Kidney (tissue), 14 donors: ENCODE data around the gene RNU6-9. TPM values are rescaled to one million over a fixed set of nuclear protein-coding genes. Genes with fewer than 3 reads are reported as not detected.

Experiments used
- DNase-seq, 5 donors: peaks; one replicate each; pipeline ENCODE4 v3.0.0-alpha.2; 2013 to 2020
- FAIRE-seq: peaks from 2 replicates; lab custom pipeline; 2012; peaks lifted over from hg19 to GRCh38; lab: Jason Lieb, UNC
- H3K27ac ChIP-seq, 2 donors: one replicate each; pipeline ENCODE4 v1.7.0; 2013; ENCODE audit warnings: low read depth in 2 of 2, low read length in 2 of 2, inconsistent platforms in 1 of 2
- H3K27me3 ChIP-seq: one replicate; pipeline ENCODE4 v1.7.1; 2013; ENCODE audit warnings: low read length, inconsistent platforms; ENCODE audit not compliant: control insufficient read depth, insufficient read depth
- H3K36me3 ChIP-seq, 3 donors: one replicate each; pipeline versions ENCODE4 v1.7.0 to v1.7.1; 2013; ENCODE audit warnings: low read length in 3 of 3, control low read depth in 1 of 3, inconsistent platforms in 1 of 3; ENCODE audit not compliant: insufficient read depth in 3 of 3, control insufficient read depth in 2 of 3
- H3K4me1 ChIP-seq, 3 donors: one replicate each; pipeline versions ENCODE4 v1.7.0 to v1.7.1; 2013; ENCODE audit warnings: low read length in 3 of 3, inconsistent platforms in 1 of 3, low read depth in 1 of 3; ENCODE audit not compliant: control insufficient read depth in 2 of 3, insufficient read depth in 2 of 3
- H3K4me3 ChIP-seq, 3 donors: one replicate each; pipeline versions ENCODE4 v1.7.0 to v1.8.1; 2013; ENCODE audit warnings: low read length in 3 of 3, control low read depth in 1 of 3, inconsistent platforms in 1 of 3
- H3K9ac ChIP-seq, 3 donors: one replicate each; pipeline versions ENCODE4 v1.7.0 to v1.7.1; 2013; ENCODE audit warnings: low read length in 3 of 3, control low read depth in 1 of 3, inconsistent platforms in 1 of 3
- H3K9me3 ChIP-seq, 3 donors: one replicate each; pipeline versions ENCODE4 v1.7.0 to v1.7.1; 2013; ENCODE audit warnings: low read length in 3 of 3, control low read depth in 1 of 3, inconsistent platforms in 1 of 3; ENCODE audit not compliant: control insufficient read depth in 2 of 3, insufficient read depth in 1 of 3
- intact Hi-C: fragments of 100-400 bp; cut with DNase I; formaldehyde crosslinking; loops from one replicate; pipeline ENCODE4 v1.11.1; 2022
- polyA plus RNA-seq: library from polyadenylated mRNA; stranded (reverse); fragments of 350-450 nt; fragmentation: Illumina TruSeq; extraction: RNeasy Lipid Tissue Mini Kit (QIAGEN cat#74804); gene quantifications from one replicate; pipeline ENCODE4 v1.2.3, GENCODE V29; 2014; ENCODE audit warnings: low read depth, low replicate concordance; ENCODE audit not compliant: insufficient read depth
- total RNA-seq: library from RNA; stranded (reverse); fragmentation: NEBNext Ultra II Directional; extraction: Animal tissue kit (Norgen Biotek cat#: 25700); gene quantifications from one replicate; pipeline ENCODE4 v1.2.1, GENCODE V29; 2021
- TF ChIP-seq, protein P1 (sequence below): IDR thresholded peaks from 3 replicates; pipeline ENCODE4 v1.5.1; 2012; ENCODE audit warnings: mild to moderate bottlenecking, moderate library complexity, borderline replicate concordance; ENCODE audit not compliant: insufficient read depth; ENCODE audit errors: extremely low read depth
- donor health status: control.
- donor health status: control.
- donor health status: control.
- donor health status: control.
- donor health status: control.
- donor health status: DM: yes; HTN: yes; CAD: no.
- donor health status: Normal renal cell carcinoma (clear cell type).

The RNU6-9 gene
- total and polyA plus RNA-seq, 2 donors from 2014 or later: not detected

DNA sequence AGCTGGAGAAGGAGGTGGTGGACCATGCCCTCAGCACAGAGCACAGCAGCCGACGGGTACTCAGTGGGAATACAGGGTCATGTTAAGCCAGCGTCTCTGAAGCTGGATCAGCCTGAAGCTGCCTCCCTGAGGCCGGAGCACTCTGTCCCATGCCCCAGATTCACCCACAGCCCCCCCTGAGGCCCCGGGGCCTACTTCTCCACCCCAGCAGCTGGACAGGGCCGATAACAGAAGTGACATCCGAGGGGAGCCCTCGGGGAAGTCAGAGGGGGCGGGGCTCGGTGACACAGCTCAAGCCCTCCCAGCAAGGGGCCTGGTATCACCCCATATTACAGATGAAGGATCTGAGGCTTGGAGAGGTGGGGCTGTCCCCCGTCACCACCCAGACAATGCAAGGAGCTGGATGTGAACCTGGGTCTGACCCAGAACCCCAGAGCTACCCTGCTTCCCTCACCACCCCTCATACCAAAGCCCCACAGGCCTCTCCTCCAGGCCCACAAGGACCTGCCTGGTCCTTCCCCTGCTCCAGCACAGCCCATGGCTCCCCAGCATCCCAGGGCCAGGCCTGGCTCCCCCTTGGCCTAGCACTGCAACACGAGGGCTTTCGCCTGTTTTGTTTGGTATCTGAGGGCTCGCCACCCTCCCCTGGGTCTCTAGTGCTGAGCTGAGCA is 14.0 kb downstream of the RNU6-9 start:
- Histone ChIP-seq H3K4me1 (peaks cover 0 to 2% (median 0%) of the 10 kb centered on the region in 3 donors), H3K27ac (no peak overlapping the region), H3K27me3 (no peaks in the 10 kb centered on the region), H3K9ac (no peak overlapping the region), H3K4me3 (no peak overlapping the region), H3K9me3 (no peaks in the 10 kb centered on the region), H3K36me3 (no peaks in the 10 kb centered on the region)
- TF ChIP-seq, protein P1, sequence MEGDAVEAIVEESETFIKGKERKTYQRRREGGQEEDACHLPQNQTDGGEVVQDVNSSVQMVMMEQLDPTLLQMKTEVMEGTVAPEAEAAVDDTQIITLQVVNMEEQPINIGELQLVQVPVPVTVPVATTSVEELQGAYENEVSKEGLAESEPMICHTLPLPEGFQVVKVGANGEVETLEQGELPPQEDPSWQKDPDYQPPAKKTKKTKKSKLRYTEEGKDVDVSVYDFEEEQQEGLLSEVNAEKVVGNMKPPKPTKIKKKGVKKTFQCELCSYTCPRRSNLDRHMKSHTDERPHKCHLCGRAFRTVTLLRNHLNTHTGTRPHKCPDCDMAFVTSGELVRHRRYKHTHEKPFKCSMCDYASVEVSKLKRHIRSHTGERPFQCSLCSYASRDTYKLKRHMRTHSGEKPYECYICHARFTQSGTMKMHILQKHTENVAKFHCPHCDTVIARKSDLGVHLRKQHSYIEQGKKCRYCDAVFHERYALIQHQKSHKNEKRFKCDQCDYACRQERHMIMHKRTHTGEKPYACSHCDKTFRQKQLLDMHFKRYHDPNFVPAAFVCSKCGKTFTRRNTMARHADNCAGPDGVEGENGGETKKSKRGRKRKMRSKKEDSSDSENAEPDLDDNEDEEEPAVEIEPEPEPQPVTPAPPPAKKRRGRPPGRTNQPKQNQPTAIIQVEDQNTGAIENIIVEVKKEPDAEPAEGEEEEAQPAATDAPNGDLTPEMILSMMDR: no peak
- intact Hi-C loops: no loop called here
- DNase-seq: peak in 1 of 5 donors; percentile 82
- FAIRE-seq: no peak

DNA sequence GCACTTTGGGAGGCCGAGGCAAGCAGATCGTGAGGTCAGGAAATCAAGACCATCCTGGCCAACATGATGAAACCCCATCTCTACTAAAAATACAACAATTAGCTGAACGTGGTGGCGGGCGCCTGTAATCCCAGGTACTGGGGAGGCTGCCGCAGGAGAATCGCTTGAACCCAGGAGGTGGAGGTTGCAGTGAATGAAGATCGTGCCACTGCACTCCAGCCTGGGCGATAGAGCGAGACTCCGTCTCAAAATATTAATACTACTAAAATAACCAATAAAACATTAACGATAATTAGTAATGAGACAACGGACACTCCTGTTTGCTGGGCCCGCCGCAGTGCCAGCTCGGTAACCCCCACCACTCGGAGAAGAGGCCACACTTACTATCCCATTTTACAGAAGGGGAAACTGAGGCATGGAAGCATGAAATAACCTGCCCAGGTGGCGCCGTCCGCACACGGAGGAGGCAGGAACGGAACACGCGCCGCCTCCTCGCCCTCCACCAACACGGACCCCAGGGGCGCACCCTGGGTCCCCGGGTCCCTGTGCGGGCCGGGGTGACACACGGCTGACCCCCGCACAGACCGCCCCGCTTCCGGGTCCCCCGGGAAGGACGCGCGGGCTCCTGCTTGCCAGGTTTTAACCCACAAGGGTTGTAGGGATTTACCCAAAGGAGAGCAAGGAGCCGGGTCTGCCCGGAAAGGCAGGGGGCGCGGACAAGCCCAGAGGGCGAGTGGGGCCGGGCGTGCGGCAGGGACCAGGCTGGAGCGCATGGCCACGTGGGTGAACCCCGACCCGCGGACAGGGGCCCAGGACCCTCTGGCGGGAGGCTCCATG is 18.1 kb downstream of the RNU6-9 start:
- DNase-seq: peak in 1 of 5 donors; percentile 62
- intact Hi-C loops: no loop called here
- no peak overlapping the region for H3K27ac ChIP-seq

DNA sequence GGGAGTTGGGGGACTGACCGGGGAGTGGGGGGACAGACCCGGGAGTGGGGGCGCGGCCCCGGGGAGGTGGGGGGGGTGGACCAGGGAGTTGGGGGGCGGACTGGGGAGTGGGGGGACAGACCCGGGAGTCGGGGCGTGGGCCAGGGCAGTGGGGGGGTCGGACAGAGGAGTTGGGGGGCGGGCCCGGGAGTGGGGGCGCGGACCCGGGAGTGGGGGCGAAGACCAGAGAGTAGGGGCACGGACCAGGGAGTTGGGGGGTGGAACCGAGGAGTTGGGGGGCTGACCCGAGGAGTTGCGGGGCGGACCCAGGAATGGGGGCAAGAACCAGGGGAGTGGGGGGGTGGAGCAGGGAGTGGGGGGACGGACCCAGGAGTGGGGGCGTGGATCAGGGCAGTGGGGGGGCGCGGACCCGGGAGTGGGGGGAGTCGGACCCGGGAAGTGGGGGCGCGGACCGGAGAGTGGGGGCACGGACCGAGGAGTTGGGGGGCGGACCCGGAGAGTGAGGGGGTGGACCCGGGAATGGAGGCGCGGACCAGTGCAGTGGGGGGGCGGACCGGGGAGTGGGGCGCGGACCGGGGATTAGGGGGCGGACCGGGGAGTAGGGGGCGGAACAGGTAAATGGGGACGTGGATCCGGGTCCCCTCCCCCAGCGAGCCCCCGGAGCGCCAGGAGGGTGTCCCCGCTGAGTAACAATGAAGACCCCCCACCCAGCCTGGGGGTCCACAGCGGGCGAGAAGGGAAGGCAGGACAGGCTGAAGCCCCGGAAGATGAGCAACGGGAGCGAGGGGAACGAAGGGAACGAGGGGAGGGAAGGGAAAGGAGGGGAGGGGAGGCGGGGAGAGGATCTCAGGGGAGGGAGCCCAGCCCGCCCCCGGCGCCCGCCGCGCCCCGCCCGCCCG is 19.1 kb downstream of the RNU6-9 start:
- FAIRE-seq (no peak), DNase-seq (peak in 2 of 5 donors; percentile 75 to 86)
- Histone ChIP-seq H3K4me1 (peaks cover 0 to 5% (median 3%) of the 10 kb centered on the region in 3 donors), H3K27ac (peak overlapping the region in 1 of 2 donors; percentile 81), H3K4me3 (peak overlapping the region; percentile 55 to 69 (median 65)), H3K9ac (peak overlapping the region in 1 of 3 donors; percentile 30), H3K9me3 (no peaks in the 10 kb centered on the region), H3K27me3 (no peaks in the 10 kb centered on the region), H3K36me3 (no peaks in the 10 kb centered on the region)
- intact Hi-C loops: no loop called here
- TF ChIP-seq, protein P1: no peak

More for the DNA sequence above, 18.1 kb downstream of the RNU6-9 start:
- Histone ChIP-seq H3K9ac (no peak overlapping the region), H3K36me3 (no peaks in the 10 kb centered on the region), H3K9me3 (no peaks in the 10 kb centered on the region), H3K27me3 (no peaks in the 10 kb centered on the region), H3K4me1 (peaks cover 0 to 3% (median 2%) of the 10 kb centered on the region in 3 donors), H3K4me3 (no peak overlapping the region)
- TF ChIP-seq, protein P1: no peak
- FAIRE-seq: no peak
